Lower lobe of right lung (tissue), 2 donors: ENCODE data around the gene ANKRD33B. TPM values are rescaled to one million over a fixed set of nuclear protein-coding genes. Genes with fewer than 3 reads are reported as not detected.

ENCODE experiments used
- ATAC-seq, 2 donors: fragments of 200-7000 bp; cut with Tn5 transposase; one replicate each; pipeline ENCODE4 v1.9.1; 2020 to 2022; ENCODE audit warnings: mild to moderate bottlenecking in 2 of 2, moderate library complexity in 2 of 2
- DNase-seq: peaks from one replicate; pipeline ENCODE4 v3.0.0-alpha.2; 2020
- H3K27ac ChIP-seq: fragments of 200-600 bp; one replicate; pipeline ENCODE4 v1.8.0; 2022
- H3K27me3 ChIP-seq: fragments of 200-600 bp; one replicate; pipeline ENCODE4 v1.8.0; 2022; ENCODE audit warnings: low read depth
- H3K36me3 ChIP-seq: fragments of 200-600 bp; one replicate; pipeline ENCODE4 v1.8.0; 2022; ENCODE audit warnings: mild to moderate bottlenecking
- H3K4me1 ChIP-seq: fragments of 200-600 bp; one replicate; pipeline ENCODE4 v1.8.0; 2022
- H3K4me3 ChIP-seq: fragments of 200-600 bp; one replicate; pipeline ENCODE4 v1.8.0; 2022; ENCODE audit warnings: mild to moderate bottlenecking
- H3K9me3 ChIP-seq: fragments of 200-600 bp; one replicate; pipeline ENCODE4 v1.8.0; 2022
- intact Hi-C: fragments of 100-400 bp; cut with DNase I; formaldehyde crosslinking; loops from one replicate; pipeline ENCODE4 v1.11.0; 2022
- total RNA-seq: library from RNA; stranded (reverse); fragmentation: NEBNext Ultra II Directional; extraction: Animal tissue kit (Norgen Biotek cat#: 25700); gene quantifications from one replicate; pipeline ENCODE4 v1.2.1, GENCODE V29; 2021
- TF ChIP-seq, protein P1 (sequence below): fragments of 200-600 bp; IDR thresholded peaks from one replicate; pipeline ENCODE4 v1.8.0; 2022; ENCODE audit warnings: antibody characterized with exemption, mild to moderate bottlenecking
- donor health status: DM: no; HTN: yes; CAD: no; lungs with severe emphysema.

The ANKRD33B gene
- total RNA-seq, 1 donor from 2014 or later, result 5.8 TPM

GRCh38 chr5:10681731-10682679, 118.1 kb downstream of the ANKRD33B start:
- Histone ChIP-seq H3K27ac (no peak overlapping the region), H3K4me3 (no peak overlapping the region), H3K27me3 (no peaks in the 10 kb centered on the region), H3K4me1 (no peaks in the 10 kb centered on the region), H3K36me3 (peaks cover 60% of the 10 kb centered on the region), H3K9me3 (no peaks in the 10 kb centered on the region)
- intact Hi-C loops, result no loop called here
- no peak for ATAC-seq
- TF ChIP-seq, protein P1, sequence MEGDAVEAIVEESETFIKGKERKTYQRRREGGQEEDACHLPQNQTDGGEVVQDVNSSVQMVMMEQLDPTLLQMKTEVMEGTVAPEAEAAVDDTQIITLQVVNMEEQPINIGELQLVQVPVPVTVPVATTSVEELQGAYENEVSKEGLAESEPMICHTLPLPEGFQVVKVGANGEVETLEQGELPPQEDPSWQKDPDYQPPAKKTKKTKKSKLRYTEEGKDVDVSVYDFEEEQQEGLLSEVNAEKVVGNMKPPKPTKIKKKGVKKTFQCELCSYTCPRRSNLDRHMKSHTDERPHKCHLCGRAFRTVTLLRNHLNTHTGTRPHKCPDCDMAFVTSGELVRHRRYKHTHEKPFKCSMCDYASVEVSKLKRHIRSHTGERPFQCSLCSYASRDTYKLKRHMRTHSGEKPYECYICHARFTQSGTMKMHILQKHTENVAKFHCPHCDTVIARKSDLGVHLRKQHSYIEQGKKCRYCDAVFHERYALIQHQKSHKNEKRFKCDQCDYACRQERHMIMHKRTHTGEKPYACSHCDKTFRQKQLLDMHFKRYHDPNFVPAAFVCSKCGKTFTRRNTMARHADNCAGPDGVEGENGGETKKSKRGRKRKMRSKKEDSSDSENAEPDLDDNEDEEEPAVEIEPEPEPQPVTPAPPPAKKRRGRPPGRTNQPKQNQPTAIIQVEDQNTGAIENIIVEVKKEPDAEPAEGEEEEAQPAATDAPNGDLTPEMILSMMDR, result no peak
- no peak for DNase-seq

GRCh38 chr5:10682801-10683525, 119.1 kb downstream of the ANKRD33B start:
- intact Hi-C loops, result no loop called here
- DNase-seq, result no peak
- TF ChIP-seq, protein P1, result no peak
- peak in 1 of 2 donors; percentile 9 for ATAC-seq
- Histone ChIP-seq H3K27me3 (no peaks in the 10 kb centered on the region), H3K36me3 (peaks cover 57% of the 10 kb centered on the region), H3K9me3 (no peaks in the 10 kb centered on the region), H3K27ac (no peak overlapping the region), H3K4me3 (no peak overlapping the region), H3K4me1 (no peaks in the 10 kb centered on the region)

GRCh38 chr5:10684303-10685086, 120.6 kb downstream of the ANKRD33B start:
- intact Hi-C loops, result no loop called here
- H3K27me3 ChIP-seq, result no peaks in the 10 kb centered on the region
- H3K4me1 ChIP-seq, result no peaks in the 10 kb centered on the region
- ATAC-seq, result no peak
- no peak for DNase-seq
- peaks cover 46% of the 10 kb centered on the region for H3K36me3 ChIP-seq
- H3K4me3 ChIP-seq, result no peak overlapping the region
- TF ChIP-seq, protein P1, result no peak
- no peak overlapping the region for H3K27ac ChIP-seq
- H3K9me3 ChIP-seq, result no peaks in the 10 kb centered on the region

GRCh38 chr5:10685115-10685521, 121.2 kb downstream of the ANKRD33B start:
- intact Hi-C loops, result no loop called here
- Histone ChIP-seq H3K4me3 (no peak overlapping the region), H3K27me3 (no peaks in the 10 kb centered on the region), H3K36me3 (peaks cover 42% of the 10 kb centered on the region), H3K4me1 (no peaks in the 10 kb centered on the region), H3K9me3 (no peaks in the 10 kb centered on the region), H3K27ac (no peak overlapping the region)
- DNase-seq (no peak), ATAC-seq (no peak)
- TF ChIP-seq, protein P1, result no peak

GRCh38 chr5:10686890-10687289, 123.0 kb downstream of the ANKRD33B start:
- intact Hi-C loops, result no loop called here
- Histone ChIP-seq H3K36me3 (peaks cover 27% of the 10 kb centered on the region), H3K27ac (no peak overlapping the region), H3K4me3 (no peak overlapping the region), H3K4me1 (no peaks in the 10 kb centered on the region), H3K27me3 (no peaks in the 10 kb centered on the region), H3K9me3 (no peaks in the 10 kb centered on the region)
- ATAC-seq (no peak), DNase-seq (no peak)
- TF ChIP-seq, protein P1, result no peak
